HCT116 (cell line): ENCODE results near the gene KCNMB2. TPM values are rescaled to one million over a fixed set of nuclear protein-coding genes. Genes with fewer than 3 reads are reported as not detected.

Experiments used
- ATAC-seq: fragments of 200-7000 bp; cut with Tn5 transposase; 2 replicates; pipeline ENCODE4 v1.9.1; 2020; ENCODE audit warnings: mild to moderate bottlenecking, moderate library complexity
- BruUV-seq: library from RNA; stranded (reverse); fragments of 400-500 nt; replicated peaks from 2 replicates; lab custom pipeline; 2021; lab: Mats Ljungman, UMichigan
- CTCF ChIA-PET: fragments of 300-600 bp; sonication (Branson Sonifier 250); formaldehyde crosslinking; loops from one replicate; lab custom pipeline; 2021; ENCODE audit warnings: antibody characterized with exemption; lab: Charles Lee
- POLR2A ChIA-PET: fragments of 300-600, 350-600 bp; sonication (Branson Sonifier 250); formaldehyde crosslinking; loops from one replicate; lab custom pipeline; 2021; ENCODE audit warnings: antibody characterized with exemption; lab: Charles Lee
- RAD21 ChIA-PET, 2 experiments: fragments of 300-600 bp; sonication (Branson Sonifier 250); formaldehyde crosslinking; loops; one replicate each; lab custom pipeline; 2023; ENCODE audit warnings: low total read pairs in 2 of 2; ENCODE audit not compliant: uncharacterized antibody in 2 of 2, unreplicated experiment in 2 of 2, low non-redundant PET in 1 of 2; lab: Charles Lee
- DNase-seq: peaks from one replicate; pipeline ENCODE4 v3.0.0-alpha.2; 2010; ENCODE audit warnings: low read depth, low spot score
- H2AFZ ChIP-seq: fragments of 200-600 bp; shearing (Covaris generic), sonication (generic); 2 replicates; pipeline ENCODE4 v1.6.1; 2017; ENCODE audit warnings: low read depth, mixed run types, mixed read lengths, antibody characterized with exemption, low read length; ENCODE audit not compliant: poor library complexity, severe bottlenecking
- H3K27ac ChIP-seq: 2 replicates; pipeline ENCODE4 v1.5.1; 2012; ENCODE audit warnings: low read depth, low read length
- H3K27me3 ChIP-seq: fragments of 200-600 bp; sonication (generic); 2 replicates; pipeline ENCODE4 v1.6.1; 2016; ENCODE audit warnings: mixed run types, low read length, mixed read lengths; ENCODE audit not compliant: insufficient read depth
- H3K36me3 ChIP-seq, 2 experiments: fragments of 200-500 bp in 1 of 2; fragments of 200-600 bp in 1 of 2; sonication (Bioruptor generic) in 1 of 2; sonication (generic) in 1 of 2; 2 replicates each; pipeline versions ENCODE4 v1.5.1 to v1.6.1; 2014 to 2016; ENCODE audit warnings: low read length in 2 of 2, inconsistent platforms in 1 of 2, mixed read lengths in 1 of 2, mixed run types in 1 of 2; ENCODE audit not compliant: insufficient read depth in 2 of 2, control insufficient read depth in 1 of 2
- H3K4me1 ChIP-seq, 2 experiments: fragments of 200-600 bp in 1 of 2; sonication (generic) in 1 of 2; 2 replicates each; pipeline versions ENCODE4 v1.5.1 to v1.6.1; 2012 to 2017; ENCODE audit warnings: low read length in 2 of 2, inconsistent platforms in 1 of 2, mild to moderate bottlenecking in 1 of 2, mixed read lengths in 1 of 2, mixed run types in 1 of 2, moderate library complexity in 1 of 2; ENCODE audit not compliant: insufficient read depth in 2 of 2, control insufficient read depth in 1 of 2
- H3K4me2 ChIP-seq: fragments of 200-600 bp; sonication (generic); 2 replicates; pipeline ENCODE4 v1.6.1; 2017; ENCODE audit warnings: mixed run types, low read length, mixed read lengths
- H3K4me3 ChIP-seq, 2 experiments: fragments of 200-600 bp in 1 of 2; sonication (generic) in 1 of 2; replicated peaks in 1 of 2; 2 replicates each; pipeline ENCODE4 v1.5.1; 2011 to 2016; ENCODE audit warnings: low read length in 2 of 2, control low read depth in 1 of 2, low read depth in 1 of 2, mild to moderate bottlenecking in 1 of 2, mixed read lengths in 1 of 2, mixed run types in 1 of 2
- H3K79me2 ChIP-seq: fragments of 200-600 bp; sonication (generic); 2 replicates; pipeline ENCODE4 v1.6.1; 2017; ENCODE audit warnings: mild to moderate bottlenecking, mixed run types, low read length, moderate library complexity, mixed read lengths; ENCODE audit not compliant: insufficient read depth
- H3K9ac ChIP-seq: fragments of 200-600 bp; sonication (generic); 2 replicates; pipeline ENCODE4 v1.6.1; 2016; ENCODE audit warnings: low read length, mixed read lengths
- H3K9me2 ChIP-seq: fragments of 200-600 bp; sonication (generic), shearing (Covaris generic); 2 replicates; pipeline ENCODE4 v1.6.1; 2017; ENCODE audit warnings: mixed run types, mild to moderate bottlenecking, moderate library complexity; ENCODE audit not compliant: insufficient read depth
- H3K9me3 ChIP-seq, 2 experiments: fragments of 200-500 bp in 1 of 2; fragments of 200-600 bp in 1 of 2; sonication (Bioruptor generic) in 1 of 2; sonication (generic) in 1 of 2; 2 replicates each; pipeline ENCODE4 v1.6.1; 2014 to 2017; ENCODE audit warnings: low read length in 2 of 2, mixed read lengths in 2 of 2, inconsistent platforms in 1 of 2, low read depth in 1 of 2, mild to moderate bottlenecking in 1 of 2, mixed run types in 1 of 2, moderate library complexity in 1 of 2; ENCODE audit not compliant: control insufficient read depth in 1 of 2, insufficient read depth in 1 of 2
- H4K20me1 ChIP-seq: fragments of 200-600 bp; sonication (generic), shearing (Covaris generic); 2 replicates; pipeline ENCODE4 v1.6.1; 2017; ENCODE audit warnings: mixed run types, mild to moderate bottlenecking, moderate library complexity; ENCODE audit not compliant: insufficient read depth
- CEBPB ChIP-seq: IDR thresholded peaks from 2 replicates; pipeline ENCODE4 v1.6.1; 2012; ENCODE audit warnings: low read depth
- CTCF ChIP-seq, 3 experiments: fragments of 200-600 bp in 1 of 3; sonication (generic) in 1 of 3; IDR thresholded peaks in 2 of 3; conservative IDR thresholded peaks in 1 of 3; 2 replicates each; pipeline ENCODE4 v1.5.1; 2012 to 2017; ENCODE audit warnings: low read depth in 2 of 3, low read length in 2 of 3, antibody characterized with exemption in 1 of 3, borderline replicate concordance in 1 of 3, control low read depth in 1 of 3, mild to moderate bottlenecking in 1 of 3, mixed read lengths in 1 of 3, mixed run types in 1 of 3, moderate library complexity in 1 of 3; ENCODE audit not compliant: insufficient read depth in 1 of 3
- EGR1 ChIP-seq: IDR thresholded peaks from 2 replicates; pipeline ENCODE4 v1.6.1; 2012; ENCODE audit warnings: low read depth
- ELF1 ChIP-seq: IDR thresholded peaks from 2 replicates; pipeline ENCODE4 v1.6.1; 2012; ENCODE audit warnings: low read depth, borderline replicate concordance
- EZH2 ChIP-seq: fragments of 200-600 bp; sonication (generic); IDR thresholded peaks from 2 replicates; pipeline ENCODE4 v1.6.1; 2017; ENCODE audit warnings: antibody characterized with exemption, mixed run types
- EZH2phosphoT487 ChIP-seq: fragments of 200-600 bp; IDR thresholded peaks from 2 replicates; pipeline ENCODE4 v1.6.1; 2018; ENCODE audit warnings: antibody characterized with exemption, borderline replicate concordance
- FOSL1 ChIP-seq: IDR thresholded peaks from 2 replicates; pipeline ENCODE4 v1.6.1; 2012; ENCODE audit warnings: low read depth
- POLR2A ChIP-seq: IDR thresholded peaks from 2 replicates; pipeline ENCODE4 v1.7.0; 2011; ENCODE audit warnings: borderline replicate concordance; ENCODE audit not compliant: insufficient read depth, insufficient read length; ENCODE audit errors: extremely low read depth
- POLR2AphosphoS5 ChIP-seq: IDR thresholded peaks from 2 replicates; pipeline ENCODE4 v1.6.1; 2011; ENCODE audit warnings: mild to moderate bottlenecking, low read depth, low read length, moderate library complexity
- SIN3A ChIP-seq: IDR thresholded peaks from 2 replicates; pipeline ENCODE4 v1.6.1; 2012; ENCODE audit warnings: low read depth
- SP1 ChIP-seq: IDR thresholded peaks from 2 replicates; pipeline ENCODE4 v1.6.1; 2012; ENCODE audit warnings: low read depth
- SRF ChIP-seq: IDR thresholded peaks from 2 replicates; pipeline ENCODE4 v1.6.1; 2012; ENCODE audit warnings: low read depth
- TCF7L2 ChIP-seq: IDR thresholded peaks from 2 replicates; pipeline ENCODE4 v1.7.0; 2011; ENCODE audit warnings: borderline replicate concordance, inconsistent platforms; ENCODE audit not compliant: insufficient read depth, insufficient read length; ENCODE audit errors: extremely low read depth
- YY1 ChIP-seq: IDR thresholded peaks from 2 replicates; pipeline ENCODE4 v1.6.1; 2011; ENCODE audit warnings: low read length, low read depth, moderate library complexity, mild to moderate bottlenecking; ENCODE audit not compliant: insufficient replicate concordance; ENCODE audit errors: extremely low read depth
- ZFX ChIP-seq: fragments of 450-650 bp; IDR thresholded peaks from 2 replicates; pipeline ENCODE4 v1.6.1; 2017
- ZNF274 ChIP-seq: fragments of 200-500 bp; sonication (Bioruptor generic); IDR thresholded peaks from 2 replicates; pipeline ENCODE4 v1.6.1; 2014; ENCODE audit warnings: mild to moderate bottlenecking, low read depth, low read length, inconsistent platforms
- intact Hi-C: fragments of 100-400 bp; cut with micrococcal nuclease; formaldehyde crosslinking; loops from 2 replicates; pipeline ENCODE4 v1.10.0; 2022
- total RNA-seq: library from RNA; stranded (reverse); gene quantifications from one replicate; pipeline ENCODE4 v1.2.1, GENCODE V29; 2021; ENCODE audit not compliant: unreplicated experiment
- TF ChIP-seq, protein P1 (sequence below): IDR thresholded peaks from 2 replicates; pipeline ENCODE4 v1.6.1; 2012
- TF ChIP-seq, protein P2 (sequence below): IDR thresholded peaks from 2 replicates; pipeline ENCODE4 v1.6.1; 2011; ENCODE audit warnings: mild to moderate bottlenecking, low read length, moderate library complexity; ENCODE audit not compliant: insufficient replicate concordance; ENCODE audit errors: extremely low read depth
- TF ChIP-seq, protein P3 (sequence below): IDR thresholded peaks from 2 replicates; pipeline ENCODE4 v1.6.1; 2012; ENCODE audit warnings: low read depth
- TF ChIP-seq, protein P4 (sequence below): IDR thresholded peaks from 2 replicates; pipeline ENCODE4 v1.6.1; 2012

Gene KCNMB2
- total RNA-seq, 1 experiment from 2014 or later: not detected

DNA sequence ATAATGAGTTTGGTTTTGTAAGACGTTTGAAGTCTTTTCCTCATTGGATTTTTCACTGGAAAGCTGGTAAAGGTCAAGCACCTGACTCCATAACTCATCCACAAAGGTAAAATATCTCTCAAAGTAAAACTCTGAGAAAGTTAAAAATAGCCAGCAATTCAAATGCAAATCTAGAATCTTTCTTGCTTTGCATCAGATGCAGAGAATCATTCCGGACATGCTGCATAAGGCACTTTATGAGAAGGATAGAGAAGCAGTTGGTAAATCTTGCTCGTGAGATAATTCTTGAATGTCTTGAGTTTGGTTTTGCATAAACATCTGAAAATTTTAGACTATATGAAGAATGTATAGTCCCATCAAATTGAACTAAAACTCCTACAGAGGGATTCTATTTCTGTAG, 9.1 kb downstream of the KCNMB2 start:
- Histone ChIP-seq H2AFZ (no peak overlapping the region), H3K27ac (no peak overlapping the region), H3K9me2 (no peaks in the 10 kb centered on the region), H3K36me3 (no peaks in the 10 kb centered on the region), H3K27me3 (no peaks in the 10 kb centered on the region), H3K79me2 (no peaks in the 10 kb centered on the region), H3K9ac (no peak overlapping the region), H3K4me3 (no peak overlapping the region), H3K9me3 (no peaks in the 10 kb centered on the region), H3K4me1 (no peaks in the 10 kb centered on the region), H3K4me2 (no peak overlapping the region), H4K20me1 (no peaks in the 10 kb centered on the region)
- BruUV-seq: no TSS peak
- ATAC-seq (no peak), DNase-seq (no peak)
- TF ChIP-seq CTCF (IDR thresholded peaks at IDR 0.05 in 2 of 3, conservative IDR thresholded peaks at IDR 0.05 in 1 of 3; ENCODE audit: borderline replicate concordance in 1 of 3, insufficient read depth in 1 of 3, low read depth in 2 of 3, low read length in 2 of 3) (no peak), EGR1 (no peak), ZFX (no peak), SP1 (no peak), POLR2A (no peak), SIN3A (no peak), FOSL1 (no peak), EZH2 (no peak), TCF7L2 (no peak), EZH2phosphoT487 (no peak), SRF (no peak), POLR2AphosphoS5 (no peak), CEBPB (no peak), YY1 (no peak), ZNF274 (no peak), ELF1 (no peak)
- TF ChIP-seq, protein P1, sequence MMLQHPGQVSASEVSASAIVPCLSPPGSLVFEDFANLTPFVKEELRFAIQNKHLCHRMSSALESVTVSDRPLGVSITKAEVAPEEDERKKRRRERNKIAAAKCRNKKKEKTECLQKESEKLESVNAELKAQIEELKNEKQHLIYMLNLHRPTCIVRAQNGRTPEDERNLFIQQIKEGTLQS: no peak
- TF ChIP-seq, protein P2, sequence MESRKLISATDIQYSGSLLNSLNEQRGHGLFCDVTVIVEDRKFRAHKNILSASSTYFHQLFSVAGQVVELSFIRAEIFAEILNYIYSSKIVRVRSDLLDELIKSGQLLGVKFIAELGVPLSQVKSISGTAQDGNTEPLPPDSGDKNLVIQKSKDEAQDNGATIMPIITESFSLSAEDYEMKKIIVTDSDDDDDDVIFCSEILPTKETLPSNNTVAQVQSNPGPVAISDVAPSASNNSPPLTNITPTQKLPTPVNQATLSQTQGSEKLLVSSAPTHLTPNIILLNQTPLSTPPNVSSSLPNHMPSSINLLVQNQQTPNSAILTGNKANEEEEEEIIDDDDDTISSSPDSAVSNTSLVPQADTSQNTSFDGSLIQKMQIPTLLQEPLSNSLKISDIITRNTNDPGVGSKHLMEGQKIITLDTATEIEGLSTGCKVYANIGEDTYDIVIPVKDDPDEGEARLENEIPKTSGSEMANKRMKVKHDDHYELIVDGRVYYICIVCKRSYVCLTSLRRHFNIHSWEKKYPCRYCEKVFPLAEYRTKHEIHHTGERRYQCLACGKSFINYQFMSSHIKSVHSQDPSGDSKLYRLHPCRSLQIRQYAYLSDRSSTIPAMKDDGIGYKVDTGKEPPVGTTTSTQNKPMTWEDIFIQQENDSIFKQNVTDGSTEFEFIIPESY: no peak
- TF ChIP-seq, protein P3, sequence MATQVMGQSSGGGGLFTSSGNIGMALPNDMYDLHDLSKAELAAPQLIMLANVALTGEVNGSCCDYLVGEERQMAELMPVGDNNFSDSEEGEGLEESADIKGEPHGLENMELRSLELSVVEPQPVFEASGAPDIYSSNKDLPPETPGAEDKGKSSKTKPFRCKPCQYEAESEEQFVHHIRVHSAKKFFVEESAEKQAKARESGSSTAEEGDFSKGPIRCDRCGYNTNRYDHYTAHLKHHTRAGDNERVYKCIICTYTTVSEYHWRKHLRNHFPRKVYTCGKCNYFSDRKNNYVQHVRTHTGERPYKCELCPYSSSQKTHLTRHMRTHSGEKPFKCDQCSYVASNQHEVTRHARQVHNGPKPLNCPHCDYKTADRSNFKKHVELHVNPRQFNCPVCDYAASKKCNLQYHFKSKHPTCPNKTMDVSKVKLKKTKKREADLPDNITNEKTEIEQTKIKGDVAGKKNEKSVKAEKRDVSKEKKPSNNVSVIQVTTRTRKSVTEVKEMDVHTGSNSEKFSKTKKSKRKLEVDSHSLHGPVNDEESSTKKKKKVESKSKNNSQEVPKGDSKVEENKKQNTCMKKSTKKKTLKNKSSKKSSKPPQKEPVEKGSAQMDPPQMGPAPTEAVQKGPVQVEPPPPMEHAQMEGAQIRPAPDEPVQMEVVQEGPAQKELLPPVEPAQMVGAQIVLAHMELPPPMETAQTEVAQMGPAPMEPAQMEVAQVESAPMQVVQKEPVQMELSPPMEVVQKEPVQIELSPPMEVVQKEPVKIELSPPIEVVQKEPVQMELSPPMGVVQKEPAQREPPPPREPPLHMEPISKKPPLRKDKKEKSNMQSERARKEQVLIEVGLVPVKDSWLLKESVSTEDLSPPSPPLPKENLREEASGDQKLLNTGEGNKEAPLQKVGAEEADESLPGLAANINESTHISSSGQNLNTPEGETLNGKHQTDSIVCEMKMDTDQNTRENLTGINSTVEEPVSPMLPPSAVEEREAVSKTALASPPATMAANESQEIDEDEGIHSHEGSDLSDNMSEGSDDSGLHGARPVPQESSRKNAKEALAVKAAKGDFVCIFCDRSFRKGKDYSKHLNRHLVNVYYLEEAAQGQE: no peak
- TF ChIP-seq, protein P4, sequence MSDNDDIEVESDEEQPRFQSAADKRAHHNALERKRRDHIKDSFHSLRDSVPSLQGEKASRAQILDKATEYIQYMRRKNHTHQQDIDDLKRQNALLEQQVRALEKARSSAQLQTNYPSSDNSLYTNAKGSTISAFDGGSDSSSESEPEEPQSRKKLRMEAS: no peak
- intact Hi-C loops: no loop called here
- RAD21 ChIA-PET: no interaction called here
- CTCF ChIA-PET: no interaction called here
- POLR2A ChIA-PET: no interaction called here
